HG03039 (cell line): ENCODE results near the gene HYCC2.
A peak's percentile ranks its signal among the peaks of the same experiment; 100 is the strongest.
"Not testable (repeated sequence)": the region's sequence is repeated elsewhere in the genome, so short reads cannot be mapped to it uniquely, and the experiment has no call there.

Experiments used
- ATAC-seq: cut with Tn5 transposase; IDR thresholded peaks from one replicate; pipeline ENCODE4 v1.9.1; 2021; ENCODE audit warnings: mild to moderate bottlenecking, moderate library complexity; ENCODE audit not compliant: unreplicated experiment

The HYCC2 gene

GRCh38 chr2:201071479-201072200, at the start of gene HYCC2, which contains the start of gene NDUFB3:
HYCC2 (minus strand) TSS chr2:201071671; CDS start chr2:201024009, 47,662 bp downstream.
NDUFB3 (plus strand) TSS chr2:201072001; CDS start chr2:201078883, 6,882 bp downstream.
- ATAC-seq, result peak; percentile 97

DNA sequence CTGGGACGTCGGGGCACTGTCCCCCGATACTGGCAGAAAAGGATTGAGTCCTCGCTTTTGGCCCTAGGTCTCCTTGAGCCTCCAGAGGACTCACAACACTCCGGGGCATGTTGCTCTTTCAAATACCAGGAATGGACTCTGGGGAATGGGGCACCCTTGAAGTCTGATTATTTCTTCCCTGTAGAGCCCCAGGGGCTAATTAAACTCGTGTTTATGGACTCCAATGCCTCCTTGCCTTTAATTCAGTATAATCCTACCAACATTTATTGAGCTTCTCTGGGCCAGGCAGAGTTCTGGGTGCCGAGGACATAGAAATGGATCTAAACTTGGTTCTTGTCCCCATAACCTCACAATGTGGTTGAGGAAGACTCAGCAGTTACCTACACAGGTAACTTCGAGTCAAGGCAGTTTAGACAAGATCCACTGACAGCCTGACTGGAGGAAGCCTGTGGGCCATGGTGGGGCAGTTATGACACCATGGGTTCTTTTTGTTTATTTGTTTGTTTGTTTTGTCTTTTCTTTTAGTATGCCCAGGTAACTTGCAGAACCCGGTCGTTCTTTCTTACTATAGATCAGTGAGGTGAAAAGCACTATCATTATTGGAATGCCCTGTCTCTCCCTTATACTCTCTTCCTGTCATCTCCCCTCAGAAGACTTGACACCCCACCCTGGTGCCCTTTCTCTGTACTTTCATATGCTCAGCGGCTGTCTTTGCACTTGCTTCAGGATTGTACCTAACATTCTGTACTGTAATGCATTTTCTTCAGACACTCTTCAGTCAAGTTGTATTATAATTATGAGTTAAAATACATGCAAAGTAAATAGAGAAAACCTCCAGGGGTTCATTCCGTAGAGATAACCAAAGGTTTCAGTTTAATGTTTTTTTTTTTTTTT, 47.7 kb upstream of the HYCC2 start:
- no peak for ATAC-seq

DNA sequence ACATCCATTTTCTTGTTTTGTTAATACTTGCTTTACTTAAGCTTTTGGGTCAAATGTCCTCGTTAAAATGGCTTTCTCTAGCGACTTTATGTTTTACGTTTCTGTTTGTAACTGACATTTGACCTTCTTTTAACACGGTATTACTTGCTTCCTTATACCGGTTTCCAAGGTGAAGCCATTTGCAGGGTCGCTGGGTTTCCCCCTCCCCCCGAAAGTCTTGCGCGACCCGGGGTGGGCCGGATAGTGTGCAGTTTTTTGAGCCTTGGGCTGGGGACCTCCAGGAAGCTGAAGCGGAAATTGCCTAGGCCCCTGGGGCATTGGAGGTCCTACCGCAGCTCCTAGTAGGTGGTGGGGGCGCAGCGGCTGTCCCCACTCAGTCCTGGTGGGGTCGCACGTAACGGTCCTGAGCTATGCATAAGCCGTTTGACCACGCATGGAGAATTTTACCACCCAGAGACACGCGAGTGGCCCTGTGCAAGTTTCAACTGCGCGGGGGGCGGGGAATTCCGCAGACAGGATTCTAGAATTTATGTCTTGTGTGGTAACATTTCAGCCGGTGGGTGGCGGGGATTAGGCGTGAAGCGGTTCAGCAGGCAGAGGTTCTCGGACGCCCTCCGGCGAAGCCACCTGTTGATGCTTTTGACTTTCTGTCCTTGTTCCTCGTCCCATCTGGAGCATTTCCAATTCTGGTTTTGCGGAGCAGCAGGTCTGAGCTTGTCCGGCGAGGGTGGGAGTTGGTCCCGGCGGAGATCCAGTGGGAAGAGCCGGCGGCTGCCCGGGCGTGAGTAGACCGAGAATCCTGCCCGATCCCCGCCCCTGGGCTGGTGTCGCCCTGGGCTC, 46.9 kb upstream of the HYCC2 start:
- ATAC-seq, result peak; percentile 37

DNA sequence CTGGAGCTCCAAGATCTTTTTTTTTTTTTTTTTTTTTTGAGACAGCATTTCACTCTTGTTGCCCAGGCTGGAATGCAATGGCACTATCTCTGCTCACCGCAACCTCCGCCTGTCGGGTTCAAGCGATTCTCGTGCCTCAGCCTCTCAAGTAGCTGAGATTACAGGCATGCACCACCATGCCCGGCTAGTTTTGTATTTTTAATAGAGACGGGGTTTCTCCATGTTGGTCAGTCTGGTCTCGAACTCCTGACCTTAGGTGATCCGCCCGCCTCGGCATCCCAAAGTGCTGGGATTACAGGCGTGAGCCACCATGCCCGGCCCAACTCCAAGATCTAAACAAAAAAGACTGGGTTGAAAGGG, 46.2 kb upstream of the HYCC2 start:
- not testable (repeated sequence) for ATAC-seq

GRCh38 chr2:201116959-201117734, 45.7 kb upstream of the HYCC2 start:
- no peak for ATAC-seq

DNA sequence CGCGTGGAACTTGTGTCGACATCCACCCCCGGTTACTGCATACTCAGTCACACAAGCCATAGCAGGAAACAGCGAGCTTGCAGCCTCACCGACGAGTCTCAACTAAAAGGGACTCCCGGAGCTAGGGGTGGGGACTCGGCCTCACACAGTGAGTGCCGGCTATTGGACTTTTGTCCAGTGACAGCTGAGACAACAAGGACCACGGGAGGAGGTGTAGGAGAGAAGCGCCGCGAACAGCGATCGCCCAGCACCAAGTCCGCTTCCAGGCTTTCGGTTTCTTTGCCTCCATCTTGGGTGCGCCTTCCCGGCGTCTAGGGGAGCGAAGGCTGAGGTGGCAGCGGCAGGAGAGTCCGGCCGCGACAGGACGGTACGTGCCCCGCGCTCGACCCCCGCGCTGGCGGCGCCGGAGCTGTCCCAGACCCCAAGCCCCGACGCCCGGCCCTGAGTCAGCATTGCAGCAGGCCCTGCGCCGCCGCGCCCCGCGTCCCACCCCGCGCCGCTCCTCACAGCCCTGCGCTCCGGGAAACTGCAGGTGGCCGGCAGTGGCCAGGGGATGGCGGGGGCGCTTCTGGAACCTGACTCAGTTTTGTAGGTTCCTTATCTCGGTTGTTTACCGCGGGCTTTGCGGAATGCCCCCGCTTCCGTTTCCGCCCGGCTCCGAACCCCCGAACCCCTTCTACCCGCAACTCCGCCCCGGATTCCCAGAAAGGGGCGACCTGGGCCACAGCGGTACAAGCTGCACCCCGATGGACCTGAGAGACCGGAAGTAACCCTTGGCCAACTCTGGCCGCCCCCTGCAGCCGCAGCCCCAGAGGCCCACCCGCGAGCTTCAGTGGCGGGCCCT, 44.9 kb upstream of the HYCC2 start, which contains the start of gene CFLAR:
TSS of gene CFLAR (plus strand) at position 50 of the 844 bp plus-strand sequence. CDS start 13,702 bp downstream, outside the sequence.
- peak; percentile 28 for ATAC-seq

- no peak for ATAC-seq
These were observed 43.4 kb upstream of the HYCC2 start for GRCh38 chr2:201114846-201115245.

GRCh38 chr2:201114350-201114749, 42.9 kb upstream of the HYCC2 start:
- no peak for ATAC-seq

GRCh38 chr2:201111096-201111495, 39.6 kb upstream of the HYCC2 start:
- no peak for ATAC-seq

DNA sequence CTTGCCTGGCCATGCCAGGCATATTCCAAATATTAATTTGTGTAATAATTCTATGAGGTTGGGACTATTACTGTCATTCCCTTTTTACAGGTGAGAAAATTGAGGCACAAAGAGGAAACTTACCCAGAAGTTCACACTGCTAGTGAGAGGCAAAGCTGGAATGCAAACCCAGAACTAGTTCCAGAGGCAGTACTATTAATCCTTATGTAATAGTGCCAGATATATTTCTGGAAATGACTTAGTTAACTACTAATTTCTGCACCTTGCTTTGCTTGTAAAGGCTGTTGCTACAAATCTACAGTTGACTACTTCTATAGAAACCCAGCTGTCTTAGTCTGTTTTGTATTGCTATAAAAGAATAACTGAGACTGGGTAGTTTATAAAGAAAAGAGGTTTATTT, 39.1 kb upstream of the HYCC2 start:
- ATAC-seq, result no peak

DNA sequence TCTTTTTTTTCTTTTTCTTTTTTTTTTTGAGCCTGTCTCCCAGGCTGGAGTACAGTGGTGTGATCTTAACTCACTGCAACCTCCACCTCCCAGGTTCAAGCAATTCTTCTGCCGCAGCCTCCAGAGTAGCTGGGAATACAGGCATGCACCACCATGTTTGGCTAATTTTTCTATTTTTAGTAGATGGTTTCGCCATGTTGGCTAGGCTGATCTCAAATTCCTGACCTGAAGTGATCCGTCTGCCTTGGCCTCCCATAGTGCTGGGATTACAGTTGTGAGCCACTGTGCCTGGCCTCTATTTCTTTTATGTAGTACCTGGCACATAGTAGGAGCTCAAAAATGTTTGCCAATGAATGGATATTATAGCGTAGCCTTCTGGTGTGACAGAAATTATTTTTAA, 37.7 kb upstream of the HYCC2 start:
- ATAC-seq, result no peak

GRCh38 chr2:201108341-201108740, 36.9 kb upstream of the HYCC2 start:
- ATAC-seq, result no peak

- no peak for ATAC-seq
These were observed 36.2 kb upstream of the HYCC2 start for GRCh38 chr2:201107624-201108023.

DNA sequence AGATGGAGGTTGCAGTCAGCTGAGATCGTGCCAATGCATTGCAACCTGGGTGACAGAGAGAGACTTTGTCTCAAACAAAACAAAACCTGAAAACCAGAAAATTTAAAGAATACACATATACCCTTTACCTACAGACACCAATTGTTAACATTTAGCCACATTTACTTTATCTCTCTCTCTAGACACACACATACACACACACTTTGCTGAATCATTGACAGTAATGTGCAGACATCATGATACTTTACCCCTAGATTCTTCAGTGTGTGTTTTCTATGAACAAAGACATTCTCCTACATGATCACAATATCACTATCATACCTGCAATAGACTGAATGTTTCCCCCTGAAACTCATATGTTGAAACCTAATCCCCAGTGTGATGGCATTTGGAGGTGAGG, 34.3 kb upstream of the HYCC2 start:
- no peak for ATAC-seq

DNA sequence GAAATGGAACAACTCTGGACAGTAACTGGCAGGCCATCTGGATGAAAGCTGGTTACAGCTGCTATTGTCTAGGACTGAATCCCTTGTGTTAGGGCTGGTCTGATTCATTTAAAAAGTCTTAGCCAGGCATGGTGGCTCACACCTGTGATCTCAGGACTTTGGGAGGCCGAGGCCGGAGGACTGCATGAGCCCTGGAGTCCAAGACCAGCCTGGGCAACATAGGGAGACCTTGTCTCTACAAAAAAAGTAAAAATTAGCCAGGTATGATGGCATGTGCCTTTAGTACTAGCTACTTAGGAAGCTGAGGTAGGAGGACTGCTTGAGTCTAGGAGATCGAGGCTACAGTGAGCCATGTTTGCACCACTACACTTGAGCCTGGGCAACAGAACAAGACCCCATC, 29.0 kb upstream of the HYCC2 start:
- no peak for ATAC-seq

- no peak for ATAC-seq
These were observed 22.1 kb upstream of the HYCC2 start for GRCh38 chr2:201093573-201093972.

DNA sequence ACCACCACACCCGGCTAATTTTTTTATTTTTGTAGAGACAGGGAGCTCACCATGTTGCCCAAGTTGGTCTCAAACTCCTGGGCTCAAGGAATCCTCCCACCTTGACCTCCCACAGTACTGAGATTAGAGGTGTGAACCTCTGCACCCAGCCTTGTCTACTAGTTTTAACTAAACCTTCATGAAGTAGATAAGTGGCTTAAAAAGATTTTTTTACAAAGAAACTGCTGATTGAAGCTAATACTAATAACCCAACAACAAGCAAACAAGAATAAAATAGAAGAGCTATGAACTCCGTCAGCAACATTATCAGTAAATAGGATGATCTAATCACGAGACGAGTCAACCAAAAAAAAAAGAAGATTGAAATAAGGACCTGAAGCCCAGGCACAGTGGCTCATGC, 19.1 kb upstream of the HYCC2 start:
- no peak for ATAC-seq

DNA sequence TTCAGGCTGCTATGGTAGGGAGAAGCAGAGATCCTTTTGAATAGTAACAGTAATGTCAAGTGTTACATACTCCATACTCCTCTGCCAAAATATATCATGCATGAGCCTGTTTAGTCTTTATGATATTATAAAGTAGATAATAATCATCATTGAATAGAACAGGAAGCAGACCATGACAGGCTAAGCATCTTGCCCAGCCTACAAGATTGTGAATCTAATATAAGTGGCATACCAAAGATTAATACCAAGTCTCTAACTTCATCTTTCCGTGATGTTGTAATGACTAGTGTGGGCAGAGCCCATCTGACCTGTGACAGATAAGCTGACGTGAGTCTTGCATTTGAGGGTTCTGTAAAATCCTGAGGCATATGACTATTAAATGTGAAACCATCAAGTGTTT, 13.4 kb upstream of the HYCC2 start:
- no peak for ATAC-seq

- ATAC-seq, result no peak
These were observed 3.5 kb upstream of the HYCC2 start for GRCh38 chr2:201074996-201075395.
